Neuron (in vitro differentiated cells): ENCODE data around the gene ST14.

Source experiments
- H2AFZ ChIP-seq: one replicate; pipeline ENCODE4 v1.6.1; 2013; ENCODE audit warnings: low read depth, mild to moderate bottlenecking, inconsistent platforms, low read length, moderate library complexity
- H3K27me3 ChIP-seq: one replicate; pipeline ENCODE4 v1.6.1; 2013; ENCODE audit warnings: low read length; ENCODE audit not compliant: insufficient read depth
- H3K36me3 ChIP-seq: one replicate; pipeline ENCODE4 v1.6.1; 2013; ENCODE audit warnings: low read length; ENCODE audit not compliant: insufficient read depth
- H3K4me1 ChIP-seq: one replicate; pipeline ENCODE4 v1.6.1; 2013; ENCODE audit warnings: low read length; ENCODE audit not compliant: insufficient read depth
- H3K4me3 ChIP-seq: 2 replicates; pipeline ENCODE4 v1.5.1; 2013; ENCODE audit warnings: mild to moderate bottlenecking, low read length, moderate library complexity
- H3K9me3 ChIP-seq: one replicate; pipeline ENCODE4 v1.6.1; 2013; ENCODE audit warnings: low read length

ST14 gene

DNA sequence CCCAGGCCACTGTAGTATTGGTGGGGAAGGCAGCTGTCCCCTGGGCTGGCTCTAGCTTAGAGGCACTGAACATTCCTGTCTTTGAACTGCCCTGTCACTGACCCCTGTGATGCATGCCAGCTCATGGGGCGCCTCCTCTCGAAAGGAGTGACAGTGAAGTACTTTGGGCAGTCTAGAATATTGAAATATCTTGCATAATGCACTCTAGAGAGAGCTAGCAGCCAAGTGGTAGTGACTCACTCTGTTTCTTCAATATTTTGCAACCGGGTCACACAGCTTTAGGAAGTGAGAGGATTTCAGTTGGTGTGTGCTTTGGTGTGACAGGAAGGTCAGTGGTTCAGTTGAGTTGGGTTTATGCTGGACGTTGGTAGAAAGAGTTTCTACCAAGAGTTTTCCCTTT is 35.5 kb upstream of the ST14 start:
- Histone ChIP-seq H3K27me3 (no peaks in the 10 kb centered on the region), H3K4me3 (no peak overlapping the region), H2AFZ (no peak overlapping the region), H3K4me1 (no peaks in the 10 kb centered on the region), H3K36me3 (peaks cover 79% of the 10 kb centered on the region), H3K9me3 (no peaks in the 10 kb centered on the region)

DNA sequence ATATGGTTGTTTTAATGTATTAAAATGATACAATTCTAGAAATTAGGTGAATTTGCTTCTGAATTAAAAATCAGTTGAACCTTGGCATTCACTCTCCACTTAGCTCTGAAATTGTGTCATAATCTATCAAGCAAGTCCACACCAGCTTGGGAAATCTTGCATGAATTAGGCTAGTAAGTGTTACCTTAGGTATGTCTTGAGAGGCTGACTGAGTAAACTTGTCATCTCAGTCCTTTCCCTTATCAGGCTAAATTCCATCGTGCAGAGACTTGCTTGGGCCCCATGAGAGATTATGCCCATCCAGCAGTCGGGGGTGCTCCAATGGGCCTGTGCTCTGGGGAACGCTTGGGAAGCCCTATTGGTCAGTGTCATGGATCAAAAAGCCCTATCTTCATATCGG is 33.9 kb upstream of the ST14 start:
- Histone ChIP-seq H3K4me1 (no peaks in the 10 kb centered on the region), H3K36me3 (peaks cover 94% of the 10 kb centered on the region)

DNA sequence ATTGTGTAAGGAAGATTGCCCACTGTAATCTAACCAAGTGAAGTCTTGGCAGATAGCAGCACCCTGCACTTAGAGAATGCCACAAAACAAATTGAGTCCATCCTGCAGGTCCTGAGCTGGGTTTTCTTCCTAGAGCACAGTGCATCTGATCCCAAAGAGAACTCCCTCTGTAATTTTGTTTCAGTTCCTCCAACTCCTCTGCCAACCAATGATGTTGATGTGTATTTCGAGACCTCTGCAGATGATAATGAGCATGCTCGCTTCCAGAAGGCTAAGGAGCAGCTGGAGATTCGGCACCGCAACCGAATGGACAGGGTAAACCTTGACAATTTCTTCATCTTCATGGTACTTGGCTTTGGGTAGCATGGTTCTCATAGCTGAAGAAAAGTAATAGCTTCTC is 33.1 kb upstream of the ST14 start:
- no peak overlapping the region for H2AFZ ChIP-seq
- no peaks in the 10 kb centered on the region for H3K9me3 ChIP-seq
- no peak overlapping the region for H3K4me3 ChIP-seq
- H3K4me1 ChIP-seq, result no peaks in the 10 kb centered on the region
- peaks cover 97% of the 10 kb centered on the region for H3K36me3 ChIP-seq
- no peaks in the 10 kb centered on the region for H3K27me3 ChIP-seq

More for the DNA sequence above, 33.9 kb upstream of the ST14 start:
- no peaks in the 10 kb centered on the region for H3K9me3 ChIP-seq
- no peaks in the 10 kb centered on the region for H3K27me3 ChIP-seq
- no peak overlapping the region for H3K4me3 ChIP-seq
- no peak overlapping the region for H2AFZ ChIP-seq

DNA sequence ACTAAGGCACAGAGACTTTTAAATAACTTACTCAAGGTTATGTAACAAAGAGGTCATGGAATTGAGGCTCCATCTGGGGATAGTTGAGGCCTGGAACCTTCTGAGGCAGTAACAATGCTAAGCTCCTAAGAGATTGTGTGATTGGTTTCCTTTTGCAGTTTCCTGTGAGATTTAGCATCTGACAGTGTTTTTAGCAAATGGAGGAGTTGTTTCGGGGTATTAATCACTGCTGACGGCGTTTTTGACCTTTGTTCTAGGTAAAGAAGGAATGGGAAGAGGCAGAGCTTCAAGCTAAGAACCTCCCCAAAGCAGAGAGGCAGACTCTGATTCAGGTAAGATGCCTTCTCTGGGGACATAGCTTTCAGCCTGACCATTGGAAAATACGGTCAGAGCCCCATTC is 32.1 kb upstream of the ST14 start:
- Histone ChIP-seq H3K4me1 (no peaks in the 10 kb centered on the region), H3K27me3 (no peaks in the 10 kb centered on the region), H2AFZ (no peak overlapping the region), H3K9me3 (no peaks in the 10 kb centered on the region), H3K4me3 (no peak overlapping the region), H3K36me3 (peaks cover 93% of the 10 kb centered on the region)

- H3K4me3 ChIP-seq, result no peak overlapping the region
- H3K9me3 ChIP-seq, result no peaks in the 10 kb centered on the region
- no peak overlapping the region for H2AFZ ChIP-seq
- no peaks in the 10 kb centered on the region for H3K27me3 ChIP-seq
- no peaks in the 10 kb centered on the region for H3K4me1 ChIP-seq
- H3K36me3 ChIP-seq, result peaks cover 92% of the 10 kb centered on the region
Observed at GRCh38 chr11:130128626-130129025, 31.0 kb upstream of the ST14 start.

DNA sequence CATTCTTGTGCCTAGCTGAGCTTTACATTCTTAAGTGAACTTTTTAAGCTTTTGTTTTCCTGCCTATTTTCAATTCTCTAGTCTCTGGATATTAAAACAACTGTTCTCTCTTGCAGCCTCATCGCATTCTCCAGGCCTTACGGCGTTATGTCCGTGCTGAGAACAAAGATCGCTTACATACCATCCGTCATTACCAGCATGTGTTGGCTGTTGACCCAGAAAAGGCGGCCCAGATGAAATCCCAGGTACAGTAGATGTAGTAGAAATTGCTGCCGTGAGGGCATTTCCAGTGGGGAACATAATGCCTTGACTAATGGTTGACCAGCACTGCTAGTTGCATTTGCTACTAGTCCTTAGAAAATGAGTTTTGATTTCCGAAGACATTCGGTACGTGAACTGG is 29.7 kb upstream of the ST14 start:
- Histone ChIP-seq H3K36me3 (peaks cover 89% of the 10 kb centered on the region), H2AFZ (no peak overlapping the region), H3K4me3 (no peak overlapping the region), H3K9me3 (no peaks in the 10 kb centered on the region), H3K27me3 (no peaks in the 10 kb centered on the region), H3K4me1 (no peaks in the 10 kb centered on the region)

DNA sequence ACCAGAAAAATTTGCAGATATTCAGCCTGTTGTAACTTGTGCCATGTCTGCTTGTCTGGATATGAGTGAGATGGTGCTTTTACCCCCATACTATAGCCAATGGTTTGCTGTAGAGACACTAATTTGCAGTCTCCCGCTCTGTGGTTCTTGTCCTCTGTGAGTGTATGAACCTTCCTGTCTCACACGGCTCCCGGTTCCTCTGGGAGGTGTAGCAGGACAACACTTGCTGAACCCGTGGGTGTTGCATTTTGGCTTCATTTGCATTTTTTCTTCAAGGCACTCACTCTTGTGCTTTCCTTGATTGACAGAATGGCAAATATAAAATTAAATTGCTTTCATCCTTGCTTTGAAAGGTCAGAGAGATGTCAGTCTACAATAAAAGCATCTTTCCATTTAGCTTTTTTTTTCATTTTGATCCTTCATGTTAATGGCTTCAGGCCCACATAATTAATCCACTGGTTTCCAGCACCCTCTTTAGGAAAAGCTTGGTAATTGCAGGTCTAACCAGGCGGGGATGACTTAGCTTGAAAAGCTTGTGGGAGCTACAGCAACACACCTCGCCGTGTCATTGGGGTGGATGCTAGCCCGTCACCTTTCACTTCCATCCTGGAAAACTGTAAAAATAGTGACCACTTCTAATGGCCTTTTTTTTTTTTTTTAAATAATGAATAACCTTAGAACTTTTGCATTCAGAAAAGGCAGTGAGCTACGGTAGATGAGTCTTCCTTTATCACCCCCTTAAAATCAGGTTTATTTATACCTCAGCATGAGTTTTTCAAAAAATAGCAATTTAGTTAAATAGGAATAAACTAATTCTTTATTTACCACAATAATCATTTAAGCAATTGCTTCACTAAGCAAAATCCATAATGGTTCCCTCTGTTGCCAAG is 27.4 kb upstream of the ST14 start:
- H3K27me3 ChIP-seq, result no peaks in the 10 kb centered on the region
- H3K9me3 ChIP-seq, result no peaks in the 10 kb centered on the region
- H3K36me3 ChIP-seq, result peaks cover 87% of the 10 kb centered on the region
- no peak overlapping the region for H2AFZ ChIP-seq
- no peak overlapping the region for H3K4me3 ChIP-seq
- H3K4me1 ChIP-seq, result no peaks in the 10 kb centered on the region

DNA sequence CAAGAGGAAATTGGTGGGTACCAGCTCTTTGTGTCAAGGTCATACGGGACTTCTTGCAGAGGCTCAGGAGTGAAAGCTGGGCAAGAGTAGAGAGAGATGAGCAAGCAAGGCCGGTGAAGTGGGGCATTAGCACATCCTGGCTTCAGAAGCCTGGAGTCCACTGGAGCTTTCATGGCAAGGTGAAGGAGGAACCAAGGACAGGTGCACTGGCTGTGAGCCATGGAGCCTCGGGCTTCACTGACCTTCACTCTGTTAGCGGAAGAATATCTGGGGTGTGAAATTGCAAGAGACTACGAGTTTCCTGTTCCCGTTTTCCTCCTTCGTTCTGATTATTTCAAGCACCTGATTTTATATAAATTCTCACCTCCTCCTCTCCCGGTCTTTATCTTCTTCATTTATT is 25.9 kb upstream of the ST14 start:
- H3K9me3 ChIP-seq, result no peaks in the 10 kb centered on the region
- H2AFZ ChIP-seq, result no peak overlapping the region
- H3K4me1 ChIP-seq, result no peaks in the 10 kb centered on the region
- no peak overlapping the region for H3K4me3 ChIP-seq
- no peaks in the 10 kb centered on the region for H3K27me3 ChIP-seq
- H3K36me3 ChIP-seq, result peaks cover 84% of the 10 kb centered on the region

GRCh38 chr11:130136107-130136506 is 23.5 kb upstream of the ST14 start:
- Histone ChIP-seq H3K36me3 (peaks cover 78% of the 10 kb centered on the region), H3K9me3 (no peaks in the 10 kb centered on the region), H3K4me1 (no peaks in the 10 kb centered on the region), H2AFZ (no peak overlapping the region), H3K4me3 (no peak overlapping the region), H3K27me3 (no peaks in the 10 kb centered on the region)

DNA sequence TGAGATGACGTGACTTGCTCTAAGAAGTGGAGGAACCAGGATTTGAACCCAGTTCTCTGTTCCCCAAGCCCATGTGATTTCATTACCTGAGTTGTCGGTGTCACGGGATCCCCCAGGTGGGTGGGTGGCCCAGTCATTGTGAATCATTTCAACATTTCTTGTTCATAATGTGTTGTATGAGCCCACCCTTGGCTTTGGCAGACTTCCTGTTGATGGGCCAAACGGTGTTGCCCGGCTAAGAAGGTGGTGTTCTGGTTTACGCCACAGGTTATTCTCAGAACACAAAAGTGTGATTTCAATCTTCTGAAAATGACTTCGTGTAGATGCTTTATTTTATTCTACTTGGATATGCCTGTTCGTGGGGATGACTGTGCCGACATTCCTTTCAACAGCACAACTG is 21.6 kb upstream of the ST14 start:
- no peaks in the 10 kb centered on the region for H3K27me3 ChIP-seq
- no peaks in the 10 kb centered on the region for H3K4me1 ChIP-seq
- H3K9me3 ChIP-seq, result no peaks in the 10 kb centered on the region
- H2AFZ ChIP-seq, result no peak overlapping the region
- H3K36me3 ChIP-seq, result peaks cover 81% of the 10 kb centered on the region
- no peak overlapping the region for H3K4me3 ChIP-seq

GRCh38 chr11:130139401-130139800 is 20.2 kb upstream of the ST14 start:
- H2AFZ ChIP-seq, result no peak overlapping the region
- no peaks in the 10 kb centered on the region for H3K9me3 ChIP-seq
- no peaks in the 10 kb centered on the region for H3K27me3 ChIP-seq
- H3K4me3 ChIP-seq, result no peak overlapping the region
- peaks cover 9% of the 10 kb centered on the region for H3K4me1 ChIP-seq
- H3K36me3 ChIP-seq, result peaks cover 79% of the 10 kb centered on the region

GRCh38 chr11:130141561-130142341 is 17.8 kb upstream of the ST14 start:
- no peak overlapping the region for H2AFZ ChIP-seq
- peaks cover 26% of the 10 kb centered on the region for H3K4me1 ChIP-seq
- peaks cover 67% of the 10 kb centered on the region for H3K36me3 ChIP-seq
- no peaks in the 10 kb centered on the region for H3K9me3 ChIP-seq
- no peaks in the 10 kb centered on the region for H3K27me3 ChIP-seq
- no peak overlapping the region for H3K4me3 ChIP-seq

GRCh38 chr11:130144141-130144540 is 15.4 kb upstream of the ST14 start:
- Histone ChIP-seq H3K4me1 (peaks cover 26% of the 10 kb centered on the region), H3K27me3 (no peaks in the 10 kb centered on the region), H2AFZ (no peak overlapping the region), H3K9me3 (peaks cover 2% of the 10 kb centered on the region), H3K4me3 (no peak overlapping the region), H3K36me3 (peaks cover 59% of the 10 kb centered on the region)
